ENCODE results near the gene MACROD1. TPM values are rescaled to one million over a fixed set of nuclear protein-coding genes. Genes with fewer than 3 reads are reported as not detected.

The MACROD1 gene
- total and polyA plus RNA-seq, 9 of the 15 experiments (the other 6 are each of a cell fraction or from before 2014, with no cell fraction given): 1.1 to 60.0 (median 26.4) TPM

DNA sequence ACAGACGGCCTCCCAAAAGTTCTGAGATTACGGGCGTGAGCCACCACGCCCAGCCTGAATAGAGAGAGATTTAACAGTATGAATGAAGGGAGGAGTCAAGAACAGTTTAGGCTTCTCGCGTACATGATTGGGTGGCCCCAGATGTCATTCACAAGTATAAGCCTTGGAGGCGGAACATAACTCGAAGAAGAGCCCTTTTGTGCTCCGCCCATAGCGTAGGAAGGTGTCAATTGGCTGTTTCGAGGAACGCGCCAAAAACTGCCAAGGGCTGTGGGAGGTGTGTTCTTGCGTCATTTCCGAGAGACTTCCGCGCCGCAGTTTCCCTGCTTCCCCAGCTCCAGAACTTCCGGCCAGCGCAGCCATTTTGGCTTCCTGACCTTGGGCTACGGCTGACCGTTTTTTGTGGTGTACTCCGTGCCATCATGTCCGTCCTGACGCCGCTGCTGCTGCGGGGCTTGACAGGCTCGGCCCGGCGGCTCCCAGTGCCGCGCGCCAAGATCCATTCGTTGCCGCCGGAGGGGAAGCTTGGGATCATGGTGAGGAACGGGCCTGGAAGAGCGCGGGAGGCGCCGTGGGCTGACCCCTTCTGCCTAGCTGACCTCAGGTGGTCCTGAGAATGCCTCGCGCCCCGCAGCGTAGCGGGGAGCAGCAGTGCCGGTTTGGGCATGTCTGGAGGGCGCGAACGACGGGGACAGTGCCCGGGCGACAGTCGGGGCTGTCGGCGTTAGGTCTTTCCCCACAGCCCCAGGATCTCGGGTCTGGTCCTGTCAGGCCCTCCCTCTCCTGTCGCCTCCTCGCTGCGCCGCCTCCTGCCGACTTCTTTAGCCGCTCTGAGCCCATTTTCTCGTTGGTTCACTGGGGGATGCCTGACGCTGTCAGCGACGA is 191.4 kb downstream of the MACROD1 start, which contains the start of gene COX8A (continued):
- no peak for TF ChIP-seq RERE (CRISPR knock-in tag; IDR thresholded peaks at IDR 0.05; ENCODE audit: borderline replicate concordance)
- TF ChIP-seq, protein P1, sequence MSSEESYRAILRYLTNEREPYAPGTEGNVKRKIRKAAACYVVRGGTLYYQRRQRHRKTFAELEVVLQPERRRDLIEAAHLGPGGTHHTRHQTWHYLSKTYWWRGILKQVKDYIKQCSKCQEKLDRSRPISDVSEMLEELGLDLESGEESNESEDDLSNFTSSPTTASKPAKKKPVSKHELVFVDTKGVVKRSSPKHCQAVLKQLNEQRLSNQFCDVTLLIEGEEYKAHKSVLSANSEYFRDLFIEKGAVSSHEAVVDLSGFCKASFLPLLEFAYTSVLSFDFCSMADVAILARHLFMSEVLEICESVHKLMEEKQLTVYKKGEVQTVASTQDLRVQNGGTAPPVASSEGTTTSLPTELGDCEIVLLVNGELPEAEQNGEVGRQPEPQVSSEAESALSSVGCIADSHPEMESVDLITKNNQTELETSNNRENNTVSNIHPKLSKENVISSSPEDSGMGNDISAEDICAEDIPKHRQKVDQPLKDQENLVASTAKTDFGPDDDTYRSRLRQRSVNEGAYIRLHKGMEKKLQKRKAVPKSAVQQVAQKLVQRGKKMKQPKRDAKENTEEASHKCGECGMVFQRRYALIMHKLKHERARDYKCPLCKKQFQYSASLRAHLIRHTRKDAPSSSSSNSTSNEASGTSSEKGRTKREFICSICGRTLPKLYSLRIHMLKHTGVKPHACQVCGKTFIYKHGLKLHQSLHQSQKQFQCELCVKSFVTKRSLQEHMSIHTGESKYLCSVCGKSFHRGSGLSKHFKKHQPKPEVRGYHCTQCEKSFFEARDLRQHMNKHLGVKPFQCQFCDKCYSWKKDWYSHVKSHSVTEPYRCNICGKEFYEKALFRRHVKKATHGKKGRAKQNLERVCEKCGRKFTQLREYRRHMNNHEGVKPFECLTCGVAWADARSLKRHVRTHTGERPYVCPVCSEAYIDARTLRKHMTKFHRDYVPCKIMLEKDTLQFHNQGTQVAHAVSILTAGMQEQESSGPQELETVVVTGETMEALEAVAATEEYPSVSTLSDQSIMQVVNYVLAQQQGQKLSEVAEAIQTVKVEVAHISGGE (CRISPR knock-in tag; IDR thresholded peaks at IDR 0.05): peak; percentile 85 to 96 (median 92); a peak in 5 of 6 replicates
- TF ChIP-seq, protein P2, sequence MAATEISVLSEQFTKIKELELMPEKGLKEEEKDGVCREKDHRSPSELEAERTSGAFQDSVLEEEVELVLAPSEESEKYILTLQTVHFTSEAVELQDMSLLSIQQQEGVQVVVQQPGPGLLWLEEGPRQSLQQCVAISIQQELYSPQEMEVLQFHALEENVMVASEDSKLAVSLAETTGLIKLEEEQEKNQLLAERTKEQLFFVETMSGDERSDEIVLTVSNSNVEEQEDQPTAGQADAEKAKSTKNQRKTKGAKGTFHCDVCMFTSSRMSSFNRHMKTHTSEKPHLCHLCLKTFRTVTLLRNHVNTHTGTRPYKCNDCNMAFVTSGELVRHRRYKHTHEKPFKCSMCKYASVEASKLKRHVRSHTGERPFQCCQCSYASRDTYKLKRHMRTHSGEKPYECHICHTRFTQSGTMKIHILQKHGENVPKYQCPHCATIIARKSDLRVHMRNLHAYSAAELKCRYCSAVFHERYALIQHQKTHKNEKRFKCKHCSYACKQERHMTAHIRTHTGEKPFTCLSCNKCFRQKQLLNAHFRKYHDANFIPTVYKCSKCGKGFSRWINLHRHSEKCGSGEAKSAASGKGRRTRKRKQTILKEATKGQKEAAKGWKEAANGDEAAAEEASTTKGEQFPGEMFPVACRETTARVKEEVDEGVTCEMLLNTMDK (IDR thresholded peaks at IDR 0.05; ENCODE audit: borderline replicate concordance, insufficient read depth, low read depth, low read length, poor library complexity, severe bottlenecking): no peak
- TF ChIP-seq, protein P3, sequence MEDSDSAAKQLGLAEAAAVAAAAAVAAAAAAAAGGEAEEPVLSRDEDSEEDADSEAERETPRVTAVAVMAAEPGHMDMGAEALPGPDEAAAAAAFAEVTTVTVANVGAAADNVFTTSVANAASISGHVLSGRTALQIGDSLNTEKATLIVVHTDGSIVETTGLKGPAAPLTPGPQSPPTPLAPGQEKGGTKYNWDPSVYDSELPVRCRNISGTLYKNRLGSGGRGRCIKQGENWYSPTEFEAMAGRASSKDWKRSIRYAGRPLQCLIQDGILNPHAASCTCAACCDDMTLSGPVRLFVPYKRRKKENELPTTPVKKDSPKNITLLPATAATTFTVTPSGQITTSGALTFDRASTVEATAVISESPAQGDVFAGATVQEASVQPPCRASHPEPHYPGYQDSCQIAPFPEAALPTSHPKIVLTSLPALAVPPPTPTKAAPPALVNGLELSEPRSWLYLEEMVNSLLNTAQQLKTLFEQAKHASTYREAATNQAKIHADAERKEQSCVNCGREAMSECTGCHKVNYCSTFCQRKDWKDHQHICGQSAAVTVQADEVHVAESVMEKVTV (CRISPR knock-in tag; IDR thresholded peaks at IDR 0.05): no peak
- no peak for TF ChIP-seq ZNF384 (IDR thresholded peaks at IDR 0.05; ENCODE audit: low read depth, low read length)
- TF ChIP-seq TEAD4 (IDR thresholded peaks at IDR 0.05; ENCODE audit: low read length): peak; percentile 71
- TF ChIP-seq TEAD4 (CRISPR knock-in tag; IDR thresholded peaks at IDR 0.05; ENCODE audit: borderline replicate concordance): 0 out of 2 replicates have a peak, but pooled peaks have one; percentile 47
- TF ChIP-seq SUPT5H (IDR thresholded peaks at IDR 0.05): peak; percentile 97
- TF ChIP-seq NCOA4 (IDR thresholded peaks at IDR 0.05; ENCODE audit: partially characterized antibody): no peak
- TF ChIP-seq CGGBP1 (CRISPR knock-in tag; IDR thresholded peaks at IDR 0.05): no peak
- no peak for TF ChIP-seq DDX20 (tag; IDR thresholded peaks at IDR 0.05; ENCODE audit: low read depth)
